Activated naive CD4-positive, alpha-beta T cell treated with anti-CD3 and anti-CD28 coated beads for 36 hours (primary cell): ENCODE data around the gene SDK1. TPM values are rescaled to one million over a fixed set of nuclear protein-coding genes. Genes with fewer than 3 reads are reported as not detected.

Source experiments
- CTCF ChIA-PET: fragments of 350-600 bp; sonication (Branson Sonifier 250); formaldehyde crosslinking; loops from one replicate; lab custom pipeline; 2021; ENCODE audit warnings: antibody characterized with exemption; lab: Charles Lee
- DNase-seq: peaks from one replicate; pipeline ENCODE4 v3.0.0-alpha.2; 2020
- H3K27ac Mint-ChIP-seq: one replicate; pipeline ENCODE4 v1.8.0; 2021; ENCODE audit warnings: mild to moderate bottlenecking, mixed read lengths
- H3K27me3 Mint-ChIP-seq: one replicate; pipeline ENCODE4 v1.8.0; 2021; ENCODE audit warnings: low read depth, mixed read lengths
- H3K36me3 Mint-ChIP-seq: one replicate; pipeline ENCODE4 v1.8.0; 2021; ENCODE audit warnings: low read depth, mixed read lengths
- H3K4me1 Mint-ChIP-seq: one replicate; pipeline ENCODE4 v1.8.0; 2021; ENCODE audit warnings: low read depth, mixed read lengths
- H3K4me3 Mint-ChIP-seq: one replicate; pipeline ENCODE4 v1.8.0; 2021; ENCODE audit warnings: mild to moderate bottlenecking, moderate library complexity, mixed read lengths
- H3K9me3 Mint-ChIP-seq: one replicate; pipeline ENCODE4 v1.8.0; 2021; ENCODE audit warnings: mixed read lengths
- intact Hi-C: fragments of 100-400 bp; cut with micrococcal nuclease; formaldehyde crosslinking; loops from one replicate; pipeline ENCODE4 v1.15.1; 2023
- total RNA-seq, 2 experiments: library from RNA; stranded (reverse); gene quantifications; one replicate each; pipeline ENCODE4 v1.2.3, GENCODE V29; 2021

The SDK1 gene
- total RNA-seq, 2 experiments from 2014 or later, result 1.3 to 2.0 TPM

DNA sequence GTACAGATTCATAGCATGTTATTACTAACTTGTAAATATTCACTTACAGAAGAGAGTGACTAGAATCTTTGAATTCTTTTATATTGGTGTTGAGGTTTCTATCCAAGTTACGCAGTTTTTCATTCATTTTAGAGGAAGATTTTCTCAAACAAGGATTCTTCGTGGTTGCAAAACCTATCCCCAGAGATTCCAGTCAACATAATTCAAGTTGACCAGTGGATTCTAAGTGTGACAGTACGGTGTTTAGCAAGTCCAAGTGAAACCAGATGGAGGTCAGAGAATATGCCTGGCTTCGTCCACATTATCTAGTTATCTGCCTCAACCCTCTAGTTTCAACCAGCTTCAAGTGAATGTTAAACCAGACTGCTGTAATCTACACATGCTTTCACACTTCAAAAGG, 131.9 kb downstream of the SDK1 start:
- Mint-ChIP-seq H3K4me1 (no peaks in the 10 kb centered on the region), H3K4me3 (no peak overlapping the region), H3K27ac (no peak overlapping the region), H3K9me3 (no peaks in the 10 kb centered on the region), H3K36me3 (no peaks in the 10 kb centered on the region), H3K27me3 (no peaks in the 10 kb centered on the region)
- no peak for DNase-seq
- intact Hi-C loops, result no loop called here
- CTCF ChIA-PET, result no interaction called here

DNA sequence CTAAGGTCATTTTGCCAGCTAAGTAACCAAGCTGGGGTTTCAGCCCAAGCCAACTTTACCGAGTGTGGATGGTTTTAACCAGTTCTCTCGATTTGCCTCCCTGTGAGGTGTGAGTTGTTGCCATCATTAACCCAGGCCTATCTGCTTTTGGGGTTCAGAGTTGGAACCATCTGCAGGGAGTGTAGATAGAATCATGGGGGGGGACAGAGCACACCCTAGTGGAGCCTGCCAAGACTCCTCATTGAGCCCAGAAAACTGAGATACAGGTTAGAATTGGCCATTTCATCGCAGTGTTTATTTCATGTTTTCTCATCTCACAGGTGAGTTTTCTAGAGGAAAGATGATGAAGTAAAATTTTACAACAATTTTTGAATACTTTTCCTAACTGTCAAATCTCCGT, 133.6 kb downstream of the SDK1 start:
- Mint-ChIP-seq H3K9me3 (no peaks in the 10 kb centered on the region), H3K4me1 (no peaks in the 10 kb centered on the region), H3K4me3 (no peak overlapping the region), H3K36me3 (no peaks in the 10 kb centered on the region), H3K27ac (no peak overlapping the region), H3K27me3 (no peaks in the 10 kb centered on the region)
- no peak for DNase-seq
- CTCF ChIA-PET, result no interaction called here
- intact Hi-C loops, result no loop called here

DNA sequence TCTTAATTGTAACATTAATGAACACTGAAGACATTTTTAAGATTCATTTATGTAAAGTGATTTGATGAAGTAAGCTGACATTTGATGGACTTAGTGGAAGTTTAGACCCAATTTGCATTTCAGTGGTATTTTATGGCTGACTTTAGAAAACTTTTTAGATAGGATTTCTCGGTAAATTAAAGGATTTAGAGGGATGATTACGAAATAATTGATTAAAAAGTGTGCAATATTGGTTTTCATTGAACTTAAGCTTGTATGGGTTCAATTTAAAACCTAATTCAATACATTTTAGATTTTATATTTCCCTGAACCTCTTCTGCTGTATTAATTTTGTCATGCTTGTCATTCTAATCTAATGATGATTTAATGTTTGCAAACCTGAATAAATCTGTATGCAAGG, 135.1 kb downstream of the SDK1 start:
- intact Hi-C loops, result no loop called here
- Mint-ChIP-seq H3K36me3 (no peaks in the 10 kb centered on the region), H3K4me1 (no peaks in the 10 kb centered on the region), H3K4me3 (no peak overlapping the region), H3K27me3 (no peaks in the 10 kb centered on the region), H3K27ac (no peak overlapping the region), H3K9me3 (no peaks in the 10 kb centered on the region)
- CTCF ChIA-PET, result interaction anchor here (0.6 kb wide), 1 partner anchor 371 kb away, joined by 3 read pairs; no protein-coding TSS in a partner anchor
- DNase-seq, result no peak

DNA sequence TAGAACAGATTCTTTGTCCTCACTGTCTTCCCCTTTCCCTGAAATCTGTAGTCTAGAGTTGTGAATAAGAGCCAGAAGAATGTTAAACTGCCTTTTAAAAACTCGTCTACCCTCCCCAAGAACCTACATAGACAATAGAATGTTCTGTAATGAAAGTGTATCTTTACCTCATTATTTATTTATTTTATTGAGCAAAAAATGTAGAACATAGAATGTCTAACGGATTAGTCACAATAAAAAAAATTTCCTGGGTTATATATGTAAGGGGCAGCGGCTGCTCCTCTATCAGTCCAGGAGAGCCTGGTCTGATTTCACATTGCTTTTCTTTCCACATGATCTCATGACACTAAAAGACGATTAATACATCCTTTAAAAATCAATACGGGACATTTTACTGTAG, 135.7 kb downstream of the SDK1 start:
- H3K4me1 Mint-ChIP-seq, result no peaks in the 10 kb centered on the region
- H3K27me3 Mint-ChIP-seq, result no peaks in the 10 kb centered on the region
- no peak for DNase-seq
- CTCF ChIA-PET, result no interaction called here
- H3K36me3 Mint-ChIP-seq, result no peaks in the 10 kb centered on the region
- no peak overlapping the region for H3K27ac Mint-ChIP-seq
- H3K4me3 Mint-ChIP-seq, result no peak overlapping the region
- H3K9me3 Mint-ChIP-seq, result no peaks in the 10 kb centered on the region
- intact Hi-C loops, result no loop called here

DNA sequence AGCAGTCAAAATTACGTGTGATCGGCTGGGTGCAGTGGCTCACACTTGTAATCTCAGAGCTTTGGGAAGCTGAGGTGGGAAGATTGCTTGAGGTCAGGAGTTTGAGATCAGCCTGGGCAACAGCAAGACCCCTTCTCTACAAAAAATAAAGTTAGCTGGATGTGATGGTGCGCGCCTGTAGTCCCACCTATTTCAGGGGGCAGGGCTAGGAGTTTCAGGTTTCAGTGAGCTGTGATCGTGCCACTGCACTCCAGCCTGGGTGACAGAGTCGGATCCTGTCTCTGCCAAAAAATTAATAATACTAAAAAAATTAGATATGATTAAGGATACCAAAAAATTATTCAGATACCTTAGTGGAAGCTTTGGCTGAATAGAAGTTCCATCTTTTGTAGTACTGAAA, 136.4 kb downstream of the SDK1 start:
- Mint-ChIP-seq H3K9me3 (no peaks in the 10 kb centered on the region), H3K27me3 (no peaks in the 10 kb centered on the region), H3K36me3 (no peaks in the 10 kb centered on the region), H3K27ac (no peak overlapping the region), H3K4me1 (no peaks in the 10 kb centered on the region), H3K4me3 (no peak overlapping the region)
- CTCF ChIA-PET, result no interaction called here
- DNase-seq, result no peak
- intact Hi-C loops, result no loop called here

DNA sequence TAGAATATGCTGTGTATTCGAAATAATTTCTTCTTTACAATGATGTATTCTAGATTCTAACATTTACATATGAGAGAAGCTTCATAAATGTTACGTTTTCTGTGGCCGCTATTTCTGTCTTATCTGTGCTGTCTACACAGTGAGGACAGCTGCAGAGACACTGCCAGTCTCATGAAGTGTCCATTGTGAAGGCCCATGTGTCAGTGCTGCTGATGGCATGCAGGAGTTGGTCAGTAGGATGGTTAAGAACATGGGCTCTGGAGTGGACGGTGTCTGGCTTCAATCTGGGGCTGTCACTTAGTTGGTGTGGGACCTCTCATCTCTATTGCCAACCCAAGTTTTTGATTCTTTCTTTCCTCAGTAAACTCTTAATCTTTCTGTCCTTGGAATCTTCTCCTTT, 137.3 kb downstream of the SDK1 start:
- Mint-ChIP-seq H3K27me3 (no peaks in the 10 kb centered on the region), H3K4me1 (no peaks in the 10 kb centered on the region), H3K9me3 (no peaks in the 10 kb centered on the region), H3K4me3 (no peak overlapping the region), H3K27ac (no peak overlapping the region), H3K36me3 (no peaks in the 10 kb centered on the region)
- CTCF ChIA-PET, result interaction anchor here (0.6 kb wide), 1 partner anchor 1117 kb away, joined by 3 read pairs; no protein-coding TSS in a partner anchor
- DNase-seq, result no peak
- intact Hi-C loops, result no loop called here

DNA sequence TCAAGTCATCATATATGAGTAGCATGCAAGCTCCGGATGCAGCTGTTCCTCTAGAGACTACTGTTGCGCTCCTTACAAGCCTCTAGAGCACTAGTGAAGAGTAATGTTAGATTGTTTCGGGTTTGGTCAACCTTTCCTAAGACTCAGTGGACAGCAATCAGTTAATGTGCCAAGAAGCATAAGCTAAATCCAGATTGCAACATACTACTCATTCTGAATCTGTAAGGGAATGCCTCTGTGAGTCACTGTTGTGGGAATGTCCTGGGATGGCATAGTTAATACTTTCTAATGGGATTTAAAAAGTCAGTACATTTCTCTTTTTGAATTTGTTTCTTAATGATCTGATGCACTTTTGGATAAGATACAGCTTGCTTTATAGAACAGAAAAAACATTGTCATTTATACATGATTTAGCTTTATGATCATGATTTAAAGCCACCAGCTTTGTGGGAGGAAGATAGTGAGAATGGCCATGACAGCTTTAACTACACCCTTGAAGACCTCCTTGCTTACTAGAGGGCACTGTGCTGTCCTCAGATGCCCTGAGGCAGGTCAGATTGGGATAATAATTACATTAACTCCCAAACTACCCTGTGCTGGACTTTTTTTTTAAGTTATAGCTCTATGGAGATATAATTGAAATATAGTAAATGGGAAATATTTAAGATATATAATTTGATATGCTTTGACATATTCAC, 138.4 kb downstream of the SDK1 start:
- H3K9me3 Mint-ChIP-seq, result peaks cover under 1% of the 10 kb centered on the region
- no peak for DNase-seq
- H3K36me3 Mint-ChIP-seq, result no peaks in the 10 kb centered on the region
- CTCF ChIA-PET, result no interaction called here
- H3K27me3 Mint-ChIP-seq, result no peaks in the 10 kb centered on the region
- H3K4me3 Mint-ChIP-seq, result no peak overlapping the region
- intact Hi-C loops, result no loop called here
- H3K27ac Mint-ChIP-seq, result no peak overlapping the region
- H3K4me1 Mint-ChIP-seq, result no peaks in the 10 kb centered on the region

DNA sequence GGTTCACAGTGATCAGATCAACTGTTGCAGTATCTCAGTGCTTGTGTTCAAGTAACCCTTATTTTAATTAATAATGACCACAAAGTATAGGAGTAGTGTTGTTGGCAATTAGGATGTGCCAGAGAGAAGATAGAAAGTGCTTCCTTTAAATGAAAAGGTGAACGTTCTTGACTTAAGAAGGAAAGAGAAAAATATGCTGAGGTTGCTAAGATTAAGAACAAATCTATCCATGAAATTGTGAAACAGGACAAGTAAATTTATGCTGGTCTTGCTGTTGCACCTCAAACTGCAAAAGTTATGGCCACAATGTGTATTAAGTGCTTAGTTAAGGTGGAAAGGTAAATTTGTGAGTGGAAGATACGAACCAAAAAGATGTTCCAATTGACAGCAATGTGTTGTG, 139.5 kb downstream of the SDK1 start:
- DNase-seq, result no peak
- Mint-ChIP-seq H3K4me1 (no peaks in the 10 kb centered on the region), H3K27me3 (no peaks in the 10 kb centered on the region), H3K4me3 (no peak overlapping the region), H3K27ac (no peak overlapping the region), H3K9me3 (peaks cover 3% of the 10 kb centered on the region), H3K36me3 (no peaks in the 10 kb centered on the region)
- intact Hi-C loops, result no loop called here
- CTCF ChIA-PET, result no interaction called here

DNA sequence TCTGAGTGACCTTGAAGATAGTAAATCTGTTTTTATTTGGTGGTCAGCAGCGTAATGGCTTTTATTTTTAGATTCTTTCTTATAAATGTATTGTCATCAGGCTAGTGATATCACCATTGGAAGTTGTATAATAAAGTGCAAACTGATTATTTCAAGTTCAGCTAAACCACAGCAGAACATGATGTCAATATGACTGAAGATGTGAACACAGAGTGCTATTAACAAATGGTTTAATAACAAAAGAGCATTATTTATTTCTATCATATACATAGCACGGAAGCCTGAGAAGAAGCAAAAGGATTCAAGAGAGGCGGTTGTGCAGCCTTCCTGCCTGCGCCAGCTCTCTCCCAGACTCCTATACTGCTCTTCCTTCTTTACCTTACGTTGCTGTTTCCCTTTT, 142.7 kb downstream of the SDK1 start:
- intact Hi-C loops, result no loop called here
- H3K27me3 Mint-ChIP-seq, result no peaks in the 10 kb centered on the region
- H3K4me1 Mint-ChIP-seq, result no peaks in the 10 kb centered on the region
- H3K36me3 Mint-ChIP-seq, result no peaks in the 10 kb centered on the region
- no peak overlapping the region for H3K27ac Mint-ChIP-seq
- DNase-seq, result no peak
- no peak overlapping the region for H3K4me3 Mint-ChIP-seq
- CTCF ChIA-PET, result no interaction called here
- H3K9me3 Mint-ChIP-seq, result peaks cover 16% of the 10 kb centered on the region

DNA sequence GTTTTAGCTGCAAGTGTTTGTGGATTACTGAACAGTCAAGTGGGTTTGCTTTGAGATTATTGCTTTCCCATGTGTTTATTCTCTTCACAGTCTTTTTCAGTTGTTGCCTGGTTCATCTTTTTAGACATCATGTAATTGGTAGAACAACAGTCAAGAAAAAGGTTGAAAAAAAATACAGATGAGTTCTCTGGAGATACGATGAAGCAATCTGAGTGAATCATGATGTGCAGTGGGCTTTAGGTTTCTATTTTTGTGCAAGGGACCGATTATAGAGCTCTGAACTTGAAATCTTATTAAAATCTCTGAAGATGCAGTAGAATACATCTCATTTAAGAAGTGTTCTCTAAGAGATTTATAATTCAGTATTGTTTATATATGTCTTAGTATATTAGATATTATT, 145.7 kb downstream of the SDK1 start:
- Mint-ChIP-seq H3K27me3 (no peaks in the 10 kb centered on the region), H3K4me1 (no peaks in the 10 kb centered on the region), H3K4me3 (no peak overlapping the region), H3K27ac (no peak overlapping the region), H3K36me3 (no peaks in the 10 kb centered on the region), H3K9me3 (peaks cover 16% of the 10 kb centered on the region)
- intact Hi-C loops, result no loop called here
- DNase-seq, result no peak
- CTCF ChIA-PET, result no interaction called here

DNA sequence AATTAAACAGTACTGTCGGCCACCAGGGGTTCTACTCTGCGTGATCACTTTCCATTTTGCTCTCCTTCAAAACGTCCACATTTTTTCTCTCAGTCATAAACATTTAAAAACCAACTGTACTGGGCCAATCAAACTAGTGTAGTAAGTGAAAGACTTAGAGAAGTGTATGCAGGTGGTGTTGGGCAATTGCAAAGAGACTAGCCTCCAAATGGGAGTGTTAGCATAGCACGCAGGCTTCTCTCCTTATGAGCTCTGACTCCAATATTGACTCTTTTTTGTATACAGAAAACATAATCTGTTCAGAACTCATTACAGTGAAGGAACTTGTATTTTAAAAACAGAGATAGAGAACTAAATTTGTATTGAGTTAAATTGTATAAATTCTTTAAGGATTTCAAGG, 150.6 kb downstream of the SDK1 start:
- Mint-ChIP-seq H3K9me3 (peaks cover 9% of the 10 kb centered on the region), H3K4me3 (no peak overlapping the region), H3K27me3 (no peaks in the 10 kb centered on the region), H3K27ac (no peak overlapping the region), H3K4me1 (peaks cover 6% of the 10 kb centered on the region), H3K36me3 (peaks cover 2% of the 10 kb centered on the region)
- no peak for DNase-seq
- intact Hi-C loops, result no loop called here
- CTCF ChIA-PET, result no interaction called here

DNA sequence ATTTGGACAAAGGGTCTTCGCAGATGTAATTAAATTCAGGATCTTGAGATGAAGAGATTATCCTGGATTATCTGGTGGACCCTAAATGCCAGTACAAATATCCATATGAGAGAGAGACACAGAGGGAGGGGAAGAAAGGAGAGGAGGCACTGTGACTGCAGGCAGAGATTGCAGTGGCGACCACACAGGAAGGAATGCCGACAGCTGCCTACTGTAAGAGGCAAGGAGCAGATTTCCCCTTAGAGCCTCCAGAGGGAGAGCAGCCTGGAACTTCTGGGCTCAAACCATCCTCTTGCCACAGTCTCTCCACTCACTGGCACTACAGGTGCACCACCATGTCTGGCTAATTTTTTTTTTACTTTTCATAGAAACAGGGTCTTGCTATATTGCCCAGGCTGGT, 152.3 kb downstream of the SDK1 start:
- Mint-ChIP-seq H3K27ac (no peak overlapping the region), H3K4me1 (peaks cover 6% of the 10 kb centered on the region), H3K27me3 (no peaks in the 10 kb centered on the region), H3K9me3 (peaks cover 9% of the 10 kb centered on the region), H3K36me3 (peaks cover 5% of the 10 kb centered on the region), H3K4me3 (no peak overlapping the region)
- CTCF ChIA-PET, result no interaction called here
- intact Hi-C loops, result no loop called here
- no peak for DNase-seq

DNA sequence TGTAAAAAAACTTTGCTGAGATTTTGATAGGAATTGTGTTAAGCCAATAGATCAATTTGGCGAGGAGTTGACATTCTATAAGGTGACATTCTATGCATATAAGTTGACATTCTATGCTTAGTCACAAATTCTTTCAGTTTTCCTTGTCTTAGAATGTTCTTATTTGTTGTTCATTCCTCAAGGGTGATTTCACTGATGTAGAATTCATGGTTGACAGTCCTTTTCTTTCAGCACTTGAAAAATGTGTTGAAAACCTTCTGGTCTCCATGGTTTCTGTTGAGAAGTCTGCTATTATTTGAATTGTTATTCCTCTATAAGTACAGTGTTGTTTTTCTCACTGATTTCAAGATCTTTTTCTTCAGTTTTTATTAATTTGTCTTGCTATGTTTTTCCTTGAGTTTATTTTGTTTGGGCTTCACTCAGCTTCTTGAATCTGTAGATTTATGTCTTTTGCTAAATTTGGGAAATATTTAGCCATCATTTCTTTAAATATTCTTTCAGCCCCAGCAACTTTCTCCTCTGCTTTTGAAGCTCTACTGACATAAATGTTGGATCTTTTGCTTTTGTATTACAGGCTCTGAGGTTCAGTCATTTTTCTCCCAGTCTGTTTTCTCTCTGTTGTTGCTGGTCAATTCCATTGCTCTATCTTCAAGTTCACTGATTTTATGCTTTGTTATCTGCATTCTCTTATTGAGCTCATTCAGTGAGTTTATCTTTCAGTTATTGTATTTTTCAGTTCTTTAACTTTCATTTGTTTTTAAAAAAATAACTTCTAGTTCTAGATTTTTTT, 154.9 kb downstream of the SDK1 start:
- H3K4me1 Mint-ChIP-seq, result peaks cover 25% of the 10 kb centered on the region
- no peaks in the 10 kb centered on the region for H3K27me3 Mint-ChIP-seq
- H3K27ac Mint-ChIP-seq, result no peak overlapping the region
- no peak overlapping the region for H3K4me3 Mint-ChIP-seq
- H3K9me3 Mint-ChIP-seq, result peaks cover 9% of the 10 kb centered on the region
- intact Hi-C loops, result no loop called here
- CTCF ChIA-PET, result no interaction called here
- H3K36me3 Mint-ChIP-seq, result peaks cover 7% of the 10 kb centered on the region
- no peak for DNase-seq
